Adrenal gland (tissue), 5 donors: ENCODE results near the gene KRTAP5-6.

Experiments
- CTCF ChIP-seq, 6 experiments: fragments of 450-650 bp in 4 of 6; fragments of 200-600 bp in 2 of 6; sonication (generic) in 1 of 6; IDR thresholded peaks; 1 replicate in 5 of 6; 2 replicates in 1 of 6; pipeline versions ENCODE4 v1.5.1 to v1.8.0; 2016 to 2021; ENCODE audit warnings: antibody characterized with exemption in 6 of 6, mild to moderate bottlenecking in 2 of 6, moderate library complexity in 1 of 6
- POLR2A ChIP-seq, 2 donors: fragments of 450-650 bp; IDR thresholded peaks; one replicate each; pipeline ENCODE4 v1.6.1; 2017; ENCODE audit warnings: antibody characterized with exemption in 2 of 2, mild to moderate bottlenecking in 2 of 2, moderate library complexity in 1 of 2
- donor health status: DM: no; HTN: no; CAD: no.

GRCh38 chr11:1656061-1656441 is 40.9 kb upstream of the KRTAP5-6 start:
- no peak for TF ChIP-seq POLR2A (IDR thresholded peaks at IDR 0.05)
- TF ChIP-seq CTCF (IDR thresholded peaks at IDR 0.05) = no peak
